Chondrocyte (in vitro differentiated cells): ENCODE data around the gene HBQ1. TPM values are rescaled to one million over a fixed set of nuclear protein-coding genes. Genes with fewer than 3 reads are reported as not detected.
A peak's percentile ranks its signal among the peaks of the same experiment; 100 is the strongest.
"Not testable (repeated sequence)": the region's sequence is repeated elsewhere in the genome, so short reads cannot be mapped to it uniquely, and the experiment has no call there.

ENCODE experiments used
- DNase-seq: peaks from one replicate; pipeline ENCODE4 v3.0.0; 2021; ENCODE audit warnings: mixed read lengths, low spot score
- H3K27ac Mint-ChIP-seq: one replicate; pipeline ENCODE4 v1.8.0; 2021; ENCODE audit warnings: mild to moderate bottlenecking, moderate library complexity, mixed read lengths; ENCODE audit not compliant: unreplicated experiment
- H3K27me3 Mint-ChIP-seq: 2 replicates; pipeline ENCODE4 v1.8.0; 2021; ENCODE audit warnings: low read depth, mixed read lengths
- H3K36me3 Mint-ChIP-seq: 2 replicates; pipeline ENCODE4 v1.8.0; 2021; ENCODE audit warnings: low read depth, mixed read lengths
- H3K4me1 Mint-ChIP-seq: 2 replicates; pipeline ENCODE4 v1.8.0; 2021; ENCODE audit warnings: low read depth, mild to moderate bottlenecking, mixed read lengths
- H3K4me3 Mint-ChIP-seq: one replicate; pipeline ENCODE4 v1.8.0; 2021; ENCODE audit warnings: mild to moderate bottlenecking, moderate library complexity, mixed read lengths; ENCODE audit not compliant: unreplicated experiment
- H3K9me3 Mint-ChIP-seq: 2 replicates; pipeline ENCODE4 v1.8.0; 2021; ENCODE audit warnings: low read depth, mixed read lengths
- CTCF ChIP-seq: fragments of 200-600 bp; sonication (generic); IDR thresholded peaks from 2 replicates; pipeline ENCODE4 v1.5.0; 2021; ENCODE audit warnings: antibody characterized with exemption, mild to moderate bottlenecking, moderate library complexity
- total RNA-seq: library from RNA; stranded (reverse); gene quantifications from 3 replicates; pipeline ENCODE4 v1.2.1, GENCODE V29; 2021

The HBQ1 gene
- total RNA-seq, 1 donor from 2014 or later: not detected

GRCh38 chr16:146646-147045, 33.6 kb upstream of the HBQ1 start:
- Mint-ChIP-seq H3K9me3 (no peaks in the 10 kb centered on the region), H3K27me3 (no peaks in the 10 kb centered on the region), H3K27ac (no peak overlapping the region), H3K36me3 (no peaks in the 10 kb centered on the region), H3K4me1 (peaks cover 9% of the 10 kb centered on the region), H3K4me3 (no peak overlapping the region)
- no peak for TF ChIP-seq CTCF
- DNase-seq: no peak

- Mint-ChIP-seq H3K27me3 (no peaks in the 10 kb centered on the region), H3K36me3 (no peaks in the 10 kb centered on the region), H3K27ac (peak overlapping the region; percentile 27), H3K9me3 (no peaks in the 10 kb centered on the region), H3K4me3 (no peak overlapping the region), H3K4me1 (peaks cover 9% of the 10 kb centered on the region)
- no peak for TF ChIP-seq CTCF
- DNase-seq: no peak
Measured at GRCh38 chr16:149024-149660, 31.1 kb upstream of the HBQ1 start.

GRCh38 chr16:152141-153128, 27.8 kb upstream of the HBQ1 start, which contains the start of gene HBZ:
HBZ (plus strand) TSS chr16:152644; CDS start chr16:152910, 266 bp downstream.
- no peak for DNase-seq
- no peaks in the 10 kb centered on the region for H3K36me3 Mint-ChIP-seq
- no peaks in the 10 kb centered on the region for H3K9me3 Mint-ChIP-seq
- no peak within 1 kb of the TSS for H3K4me3 Mint-ChIP-seq
- peaks cover 15% of the 10 kb centered on the region for H3K4me1 Mint-ChIP-seq
- H3K27me3 Mint-ChIP-seq: peaks cover 7% of the 10 kb centered on the region
- no peak within 1 kb of the TSS for H3K27ac Mint-ChIP-seq
- TF ChIP-seq CTCF: no peak

GRCh38 chr16:153129-153521, 27.1 kb upstream of the HBQ1 start:
- H3K9me3 Mint-ChIP-seq, H3K27ac Mint-ChIP-seq, H3K36me3 Mint-ChIP-seq, DNase-seq, H3K4me3 Mint-ChIP-seq: not testable (repeated sequence)
- peaks cover 10% of the 10 kb centered on the region for H3K27me3 Mint-ChIP-seq
- H3K4me1 Mint-ChIP-seq: peaks cover 15% of the 10 kb centered on the region

- not testable (repeated sequence) for H3K4me3 Mint-ChIP-seq
Measured at GRCh38 chr16:153550-154216, 26.6 kb upstream of the HBQ1 start.

More at GRCh38 chr16:153550-154216, 26.6 kb upstream of the HBQ1 start:
- Mint-ChIP-seq H3K27me3 (peaks cover 13% of the 10 kb centered on the region), H3K4me1 (peaks cover 15% of the 10 kb centered on the region)
- not testable (repeated sequence) for H3K36me3 Mint-ChIP-seq, DNase-seq, H3K9me3 Mint-ChIP-seq, H3K27ac Mint-ChIP-seq
